Neural crest cell (in vitro differentiated cells): Measurements from ENCODE around the gene TSPAN15. TPM values are rescaled to one million over a fixed set of nuclear protein-coding genes. Genes with fewer than 3 reads are reported as not detected.

Experiments used
- DNase-seq: peaks from one replicate; pipeline ENCODE4 v3.0.0; 2021; ENCODE audit warnings: low read depth, mixed read lengths, low spot score
- H3K27ac Mint-ChIP-seq: one replicate; pipeline ENCODE4 v1.8.0; 2021; ENCODE audit warnings: mild to moderate bottlenecking, mixed read lengths; ENCODE audit not compliant: unreplicated experiment
- H3K27me3 Mint-ChIP-seq: 2 replicates; pipeline ENCODE4 v1.8.0; 2021; ENCODE audit warnings: low read depth, mild to moderate bottlenecking, mixed read lengths
- H3K36me3 Mint-ChIP-seq: 2 replicates; pipeline ENCODE4 v1.8.0; 2021; ENCODE audit warnings: low read depth, mild to moderate bottlenecking, mixed read lengths
- H3K4me1 Mint-ChIP-seq: 2 replicates; pipeline ENCODE4 v1.8.0; 2021; ENCODE audit warnings: mixed read lengths
- H3K4me3 Mint-ChIP-seq: one replicate; pipeline ENCODE4 v1.8.0; 2021; ENCODE audit warnings: mild to moderate bottlenecking, mixed read lengths
- H3K9me3 Mint-ChIP-seq: 2 replicates; pipeline ENCODE4 v1.8.0; 2021; ENCODE audit warnings: mixed read lengths
- total RNA-seq: library from RNA; stranded (reverse); gene quantifications from 2 replicates; pipeline ENCODE4 v1.2.1, GENCODE V29; 2021
- TF ChIP-seq, protein P1 (sequence below): fragments of 200-600 bp; sonication (generic); conservative IDR thresholded peaks from 2 replicates; pipeline ENCODE4 v1.5.0; 2021; ENCODE audit warnings: antibody characterized with exemption, mild to moderate bottlenecking

TSPAN15 gene
- total RNA-seq, 1 donor from 2014 or later: 12.3 TPM

DNA sequence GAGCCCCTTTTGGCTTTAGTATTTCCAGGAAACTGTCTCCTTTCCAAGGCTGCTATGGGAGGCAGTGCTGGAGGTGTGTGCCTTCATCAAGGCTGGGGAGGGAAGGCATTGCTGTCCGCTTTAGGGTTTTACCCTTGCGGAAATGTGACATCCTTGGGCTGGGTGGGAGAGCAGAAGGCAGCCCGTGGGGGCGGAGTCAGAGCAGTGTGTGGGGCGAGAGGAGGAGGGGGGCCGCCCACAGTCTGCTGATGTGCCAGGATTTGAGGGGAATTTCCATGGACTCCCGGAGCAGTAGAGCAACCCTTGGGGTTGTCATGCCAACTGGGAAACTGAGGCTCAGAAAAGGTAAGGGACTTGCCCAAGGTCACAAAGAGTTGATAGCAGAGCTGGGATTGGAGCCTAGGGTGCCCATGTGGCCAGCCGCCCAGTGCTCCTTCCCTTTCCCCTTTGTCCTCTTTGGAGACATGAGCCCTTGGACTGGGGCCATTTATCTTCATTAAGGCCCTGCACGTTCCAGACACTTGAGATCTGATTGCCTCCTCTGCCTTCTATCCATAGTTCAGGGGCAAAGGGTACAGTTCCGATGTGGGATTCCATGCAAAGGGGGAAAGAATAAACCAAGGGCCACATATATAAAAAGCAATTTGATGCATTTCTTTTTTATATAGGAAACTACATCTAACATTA is 22.2 kb downstream of the TSPAN15 start:
- TF ChIP-seq, protein P1, sequence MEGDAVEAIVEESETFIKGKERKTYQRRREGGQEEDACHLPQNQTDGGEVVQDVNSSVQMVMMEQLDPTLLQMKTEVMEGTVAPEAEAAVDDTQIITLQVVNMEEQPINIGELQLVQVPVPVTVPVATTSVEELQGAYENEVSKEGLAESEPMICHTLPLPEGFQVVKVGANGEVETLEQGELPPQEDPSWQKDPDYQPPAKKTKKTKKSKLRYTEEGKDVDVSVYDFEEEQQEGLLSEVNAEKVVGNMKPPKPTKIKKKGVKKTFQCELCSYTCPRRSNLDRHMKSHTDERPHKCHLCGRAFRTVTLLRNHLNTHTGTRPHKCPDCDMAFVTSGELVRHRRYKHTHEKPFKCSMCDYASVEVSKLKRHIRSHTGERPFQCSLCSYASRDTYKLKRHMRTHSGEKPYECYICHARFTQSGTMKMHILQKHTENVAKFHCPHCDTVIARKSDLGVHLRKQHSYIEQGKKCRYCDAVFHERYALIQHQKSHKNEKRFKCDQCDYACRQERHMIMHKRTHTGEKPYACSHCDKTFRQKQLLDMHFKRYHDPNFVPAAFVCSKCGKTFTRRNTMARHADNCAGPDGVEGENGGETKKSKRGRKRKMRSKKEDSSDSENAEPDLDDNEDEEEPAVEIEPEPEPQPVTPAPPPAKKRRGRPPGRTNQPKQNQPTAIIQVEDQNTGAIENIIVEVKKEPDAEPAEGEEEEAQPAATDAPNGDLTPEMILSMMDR: no peak
- H3K4me1 Mint-ChIP-seq: peaks cover 14% of the 10 kb centered on the region
- no peak overlapping the region for H3K27ac Mint-ChIP-seq
- H3K36me3 Mint-ChIP-seq: no peaks in the 10 kb centered on the region
- H3K4me3 Mint-ChIP-seq: no peak overlapping the region
- no peaks in the 10 kb centered on the region for H3K27me3 Mint-ChIP-seq
- no peak for DNase-seq
- H3K9me3 Mint-ChIP-seq: no peaks in the 10 kb centered on the region

DNA sequence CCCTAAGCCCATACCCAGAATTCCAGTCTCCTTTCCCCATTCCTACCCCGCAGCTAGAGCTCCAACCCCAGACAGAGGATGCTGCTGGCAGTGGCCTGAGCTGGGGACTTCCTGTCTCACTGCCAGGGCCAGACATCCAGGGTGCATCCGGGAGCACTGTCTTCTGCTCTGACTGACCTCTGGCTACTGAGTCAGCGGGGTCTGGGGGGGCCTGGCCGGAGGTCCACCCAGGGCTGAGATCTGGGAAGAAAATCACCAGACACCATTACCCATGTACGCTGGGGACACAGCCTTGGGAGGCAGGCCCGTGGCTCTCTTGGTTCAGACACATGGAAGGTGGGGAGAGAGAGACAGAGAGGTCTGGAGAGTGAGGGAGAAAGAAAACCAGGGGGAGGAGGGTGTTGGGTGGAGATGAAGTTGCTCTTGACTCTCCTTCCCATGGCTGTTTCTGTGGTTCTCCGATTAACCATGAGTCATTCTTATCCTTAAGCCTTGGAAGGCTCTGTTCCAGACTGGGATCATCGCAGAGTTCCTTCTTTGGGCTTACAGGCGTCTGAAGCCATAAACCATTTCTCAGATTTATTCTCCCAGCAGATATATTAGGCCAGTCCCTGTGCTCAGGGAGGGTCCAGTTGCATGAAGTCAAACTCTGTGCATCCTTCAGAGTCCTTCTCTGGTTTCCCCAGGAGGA is 23.6 kb downstream of the TSPAN15 start:
- H3K27me3 Mint-ChIP-seq: no peaks in the 10 kb centered on the region
- H3K9me3 Mint-ChIP-seq: no peaks in the 10 kb centered on the region
- TF ChIP-seq, protein P1: no peak
- no peak overlapping the region for H3K4me3 Mint-ChIP-seq
- no peaks in the 10 kb centered on the region for H3K36me3 Mint-ChIP-seq
- no peak for DNase-seq
- peaks cover 16% of the 10 kb centered on the region for H3K4me1 Mint-ChIP-seq
- no peak overlapping the region for H3K27ac Mint-ChIP-seq

DNA sequence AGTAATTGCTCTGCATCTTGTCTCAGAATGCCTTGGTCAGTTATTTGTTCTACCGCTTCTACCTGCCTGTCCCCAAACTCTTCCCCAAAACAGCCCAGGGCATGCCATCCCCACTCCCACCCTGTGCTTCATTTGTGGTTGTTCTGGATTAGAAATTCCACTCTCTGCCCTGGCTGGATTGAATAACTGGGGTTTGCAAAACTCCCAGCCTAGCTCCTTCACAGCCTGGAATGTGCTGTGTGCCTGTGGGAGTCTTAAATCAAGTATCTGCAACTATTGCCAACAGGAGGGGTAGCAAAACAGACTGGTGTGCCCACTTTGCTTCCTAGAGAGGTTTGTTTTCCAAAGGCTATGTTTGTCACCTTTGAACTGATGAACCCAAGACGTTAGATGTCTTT is 24.2 kb downstream of the TSPAN15 start:
- H3K27ac Mint-ChIP-seq: no peak overlapping the region
- no peaks in the 10 kb centered on the region for H3K9me3 Mint-ChIP-seq

DNA sequence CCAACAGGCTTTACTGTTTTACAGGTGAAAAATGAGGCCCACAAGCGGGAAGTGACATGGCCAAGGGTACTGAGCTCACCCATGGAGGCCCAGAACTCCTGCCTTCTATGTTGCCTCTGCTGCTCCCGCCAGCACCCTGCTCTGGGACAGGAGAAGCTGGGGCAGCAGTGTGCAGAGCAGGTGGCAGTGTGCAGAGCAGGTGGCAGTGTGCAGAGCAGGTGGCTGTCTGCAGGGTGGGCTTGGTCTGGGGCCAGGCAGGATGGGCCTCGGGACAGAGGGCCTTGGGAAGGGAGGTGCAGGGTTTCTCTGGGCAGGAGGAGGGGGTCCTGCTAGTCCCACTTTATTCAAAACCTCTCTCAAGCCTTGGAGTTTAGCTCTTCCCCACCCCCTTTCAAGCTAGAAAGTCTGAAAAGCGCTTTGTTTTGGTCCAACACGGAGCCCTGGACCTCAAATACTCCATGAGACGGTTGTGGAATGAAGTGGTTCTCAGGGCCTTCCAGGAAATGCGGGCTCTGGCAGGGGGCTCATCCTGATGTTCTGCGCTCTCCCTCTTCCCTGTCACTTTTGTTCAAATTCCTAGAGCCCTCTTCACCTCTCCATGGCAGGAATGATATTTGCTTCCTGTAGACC is 26.8 kb downstream of the TSPAN15 start:
- H3K27me3 Mint-ChIP-seq: no peaks in the 10 kb centered on the region
- no peaks in the 10 kb centered on the region for H3K9me3 Mint-ChIP-seq
- H3K27ac Mint-ChIP-seq: peak overlapping the region; percentile 19
- TF ChIP-seq, protein P1: no peak
- DNase-seq: no peak
- H3K36me3 Mint-ChIP-seq: no peaks in the 10 kb centered on the region
- H3K4me1 Mint-ChIP-seq: peaks cover 30% of the 10 kb centered on the region
- H3K4me3 Mint-ChIP-seq: no peak overlapping the region

More for the DNA sequence above, 24.2 kb downstream of the TSPAN15 start:
- DNase-seq: no peak
- no peaks in the 10 kb centered on the region for H3K36me3 Mint-ChIP-seq
- TF ChIP-seq, protein P1: no peak
- peaks cover 22% of the 10 kb centered on the region for H3K4me1 Mint-ChIP-seq
- no peaks in the 10 kb centered on the region for H3K27me3 Mint-ChIP-seq
- H3K4me3 Mint-ChIP-seq: no peak overlapping the region

DNA sequence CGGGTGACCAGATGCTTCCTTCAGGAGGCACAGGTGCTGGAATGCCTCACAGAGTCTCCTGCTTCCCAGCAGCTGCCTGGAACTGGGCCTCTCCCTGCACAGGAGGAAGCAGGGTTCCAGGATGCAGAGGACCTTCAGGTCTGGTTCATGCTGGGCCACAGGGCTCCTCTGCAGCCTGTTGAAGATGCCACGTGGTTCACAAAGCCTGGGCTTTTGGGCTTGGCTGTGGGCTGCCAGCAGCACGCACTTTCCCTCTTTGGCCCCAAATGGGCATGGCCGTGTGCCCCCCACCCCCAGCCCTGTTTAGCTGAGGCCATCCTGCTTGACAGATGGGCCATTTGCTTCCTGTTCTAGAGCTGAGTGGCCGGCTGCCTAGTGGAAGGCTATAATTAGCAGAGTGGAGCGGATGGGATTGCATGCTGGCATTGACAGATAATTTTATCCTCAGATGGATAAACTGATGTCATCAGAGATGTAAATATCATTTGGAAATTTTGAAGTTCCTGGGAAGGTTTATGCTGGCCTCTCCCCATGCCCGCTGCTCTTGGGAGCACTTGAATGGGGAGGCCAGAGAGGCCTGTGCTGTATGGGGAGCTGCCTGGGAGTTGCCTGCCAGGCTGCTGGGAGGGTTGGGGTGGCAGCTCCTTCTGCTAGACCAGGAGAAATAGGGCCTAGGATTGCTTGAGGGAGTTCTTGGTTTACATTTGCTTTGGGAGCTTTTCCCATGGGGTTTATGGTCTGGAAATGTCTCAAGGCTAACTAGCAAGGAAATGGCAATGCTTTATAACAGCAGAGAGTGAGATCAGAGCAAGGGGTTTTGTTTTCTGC is 28.2 kb downstream of the TSPAN15 start:
- peaks cover 30% of the 10 kb centered on the region for H3K4me1 Mint-ChIP-seq
- H3K4me3 Mint-ChIP-seq: no peak overlapping the region
- H3K27me3 Mint-ChIP-seq: no peaks in the 10 kb centered on the region
- TF ChIP-seq, protein P1: no peak
- no peaks in the 10 kb centered on the region for H3K9me3 Mint-ChIP-seq
- no peak overlapping the region for H3K27ac Mint-ChIP-seq
- DNase-seq: no peak
- H3K36me3 Mint-ChIP-seq: no peaks in the 10 kb centered on the region
